Fibroblast of pulmonary artery (primary cell): Measurements from ENCODE around the gene DNAJC17.

Source experiments
- DNase-seq: peaks from one replicate; pipeline ENCODE4 v3.0.0-alpha.2; 2010; ENCODE audit warnings: low read depth
- H3K4me3 ChIP-seq: replicated peaks from 2 replicates; pipeline ENCODE4 v1.5.1; 2011; ENCODE audit warnings: low read depth, mild to moderate bottlenecking, control low read depth, low read length, moderate library complexity
- TF ChIP-seq, protein P1 (sequence below): IDR thresholded peaks from 2 replicates; pipeline ENCODE4 v1.5.1; 2011; ENCODE audit warnings: mild to moderate bottlenecking, control low read depth, low read length, inconsistent platforms; ENCODE audit errors: missing control alignments

The DNAJC17 gene, protein sequence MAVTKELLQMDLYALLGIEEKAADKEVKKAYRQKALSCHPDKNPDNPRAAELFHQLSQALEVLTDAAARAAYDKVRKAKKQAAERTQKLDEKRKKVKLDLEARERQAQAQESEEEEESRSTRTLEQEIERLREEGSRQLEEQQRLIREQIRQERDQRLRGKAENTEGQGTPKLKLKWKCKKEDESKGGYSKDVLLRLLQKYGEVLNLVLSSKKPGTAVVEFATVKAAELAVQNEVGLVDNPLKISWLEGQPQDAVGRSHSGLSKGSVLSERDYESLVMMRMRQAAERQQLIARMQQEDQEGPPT

DNA sequence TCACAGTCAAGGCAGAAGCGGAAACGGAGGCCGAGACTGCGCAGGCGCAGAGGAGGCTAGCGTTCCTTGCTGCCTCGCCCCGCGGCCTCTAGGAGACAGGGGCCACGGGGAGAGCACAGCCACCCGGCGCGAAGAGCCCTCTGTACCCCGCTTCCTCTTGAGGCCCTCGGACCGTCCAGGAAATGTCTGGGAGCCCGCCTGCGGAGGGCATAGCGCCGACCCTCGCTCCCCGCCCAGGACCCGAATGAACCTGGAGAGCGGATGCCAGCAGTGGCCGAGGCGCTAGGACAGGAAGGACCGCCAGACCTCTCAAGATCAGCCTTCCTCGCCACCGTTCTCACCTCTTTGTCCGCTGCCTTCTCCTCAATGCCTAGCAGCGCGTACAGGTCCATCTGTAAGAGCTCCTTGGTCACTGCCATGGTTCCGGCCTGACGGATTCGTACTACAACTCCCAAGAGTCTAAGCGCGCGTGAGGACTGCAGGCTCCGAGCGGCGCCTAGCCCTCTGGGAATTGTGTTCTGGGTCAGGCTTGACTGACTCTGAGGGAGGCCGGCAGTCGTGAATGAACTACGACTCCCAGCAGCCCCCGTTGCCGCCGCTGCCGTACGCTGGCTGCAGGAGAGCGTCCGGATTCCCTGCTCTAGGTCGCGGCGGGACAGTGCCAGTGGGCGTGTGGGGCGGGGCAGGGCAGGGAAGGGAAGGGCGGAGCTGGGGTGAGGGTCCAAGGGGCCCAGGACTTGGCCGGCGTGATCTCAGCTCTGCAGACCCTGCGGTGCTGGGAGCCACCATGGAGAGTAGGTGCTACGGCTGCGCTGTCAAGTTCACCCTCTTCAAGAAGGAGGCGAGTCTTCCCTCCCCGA lies at the start of gene DNAJC17, which contains the start of gene ZFYVE19:
Gene DNAJC17, minus strand, starts transcription at position 446 of the 860 bp plus-strand sequence. Its CDS starts 27 bp downstream, at position 419.
Gene ZFYVE19, plus strand, starts transcription at position 62 of the 860 bp plus-strand sequence. Its CDS starts 501 bp downstream, at position 563.
- peak; percentile 98 for DNase-seq
- TF ChIP-seq, protein P1, sequence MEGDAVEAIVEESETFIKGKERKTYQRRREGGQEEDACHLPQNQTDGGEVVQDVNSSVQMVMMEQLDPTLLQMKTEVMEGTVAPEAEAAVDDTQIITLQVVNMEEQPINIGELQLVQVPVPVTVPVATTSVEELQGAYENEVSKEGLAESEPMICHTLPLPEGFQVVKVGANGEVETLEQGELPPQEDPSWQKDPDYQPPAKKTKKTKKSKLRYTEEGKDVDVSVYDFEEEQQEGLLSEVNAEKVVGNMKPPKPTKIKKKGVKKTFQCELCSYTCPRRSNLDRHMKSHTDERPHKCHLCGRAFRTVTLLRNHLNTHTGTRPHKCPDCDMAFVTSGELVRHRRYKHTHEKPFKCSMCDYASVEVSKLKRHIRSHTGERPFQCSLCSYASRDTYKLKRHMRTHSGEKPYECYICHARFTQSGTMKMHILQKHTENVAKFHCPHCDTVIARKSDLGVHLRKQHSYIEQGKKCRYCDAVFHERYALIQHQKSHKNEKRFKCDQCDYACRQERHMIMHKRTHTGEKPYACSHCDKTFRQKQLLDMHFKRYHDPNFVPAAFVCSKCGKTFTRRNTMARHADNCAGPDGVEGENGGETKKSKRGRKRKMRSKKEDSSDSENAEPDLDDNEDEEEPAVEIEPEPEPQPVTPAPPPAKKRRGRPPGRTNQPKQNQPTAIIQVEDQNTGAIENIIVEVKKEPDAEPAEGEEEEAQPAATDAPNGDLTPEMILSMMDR = no peak
- peak within 1 kb of the TSS; percentile 74 for H3K4me3 ChIP-seq

DNA sequence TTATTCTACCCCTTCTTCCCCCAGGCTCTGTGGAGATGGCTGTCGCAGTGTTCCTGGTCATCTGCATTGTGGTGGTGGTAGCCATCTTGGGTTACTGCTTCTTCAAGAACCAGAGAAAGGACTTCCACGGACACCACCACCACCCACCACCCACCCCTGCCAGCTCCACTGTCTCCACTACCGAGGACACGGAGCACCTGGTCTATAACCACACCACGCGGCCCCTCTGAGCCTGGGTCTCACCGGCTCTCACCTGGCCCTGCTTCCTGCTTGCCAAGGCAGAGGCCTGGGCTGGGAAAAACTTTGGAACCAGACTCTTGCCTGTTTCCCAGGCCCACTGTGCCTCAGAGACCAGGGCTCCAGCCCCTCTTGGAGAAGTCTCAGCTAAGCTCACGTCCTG lies 49.5 kb upstream of the DNAJC17 start:
- H3K4me3 ChIP-seq = no peak overlapping the region
- TF ChIP-seq, protein P1 = no peak
- DNase-seq = no peak

DNA sequence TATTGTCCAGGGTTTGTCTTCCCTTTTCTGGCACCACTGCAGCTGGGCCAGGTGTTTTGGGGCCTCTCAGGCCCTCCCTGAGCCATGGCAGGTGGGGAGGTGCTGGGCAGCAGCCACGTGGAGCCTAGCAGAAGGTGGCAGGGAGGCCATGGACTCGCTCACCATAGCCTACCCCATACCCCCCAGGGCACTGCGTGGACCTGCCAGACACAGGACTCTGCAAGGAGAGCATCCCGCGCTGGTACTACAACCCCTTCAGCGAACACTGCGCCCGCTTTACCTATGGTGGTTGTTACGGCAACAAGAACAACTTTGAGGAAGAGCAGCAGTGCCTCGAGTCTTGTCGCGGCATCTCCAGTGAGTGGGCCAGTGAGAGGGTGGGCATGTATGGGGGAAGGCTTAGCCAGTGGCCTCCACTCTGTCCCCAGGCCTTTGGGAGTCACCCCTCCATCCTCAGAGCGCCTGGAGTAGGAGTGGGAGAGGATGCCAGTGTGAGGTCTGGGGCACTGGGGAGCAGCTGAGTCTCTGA lies 48.5 kb upstream of the DNAJC17 start:
- TF ChIP-seq, protein P1 = no peak
- DNase-seq = no peak

DNA sequence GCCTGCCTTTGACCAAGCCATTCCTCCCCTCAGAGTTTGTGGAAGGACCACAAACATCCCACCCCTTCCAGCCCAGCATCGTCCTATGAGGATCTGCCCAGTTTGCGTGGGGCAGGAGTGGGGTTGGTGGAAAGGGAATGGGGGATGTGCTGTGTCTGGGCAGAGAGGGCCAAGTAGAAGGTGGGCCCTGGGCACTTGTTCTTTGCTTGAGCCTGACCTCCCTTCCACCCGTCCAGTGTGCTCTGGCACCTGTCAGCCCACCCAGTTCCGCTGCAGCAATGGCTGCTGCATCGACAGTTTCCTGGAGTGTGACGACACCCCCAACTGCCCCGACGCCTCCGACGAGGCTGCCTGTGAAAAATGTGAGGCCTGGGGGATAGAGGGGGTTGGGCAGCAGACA lies 46.9 kb upstream of the DNAJC17 start:
- no peak overlapping the region for H3K4me3 ChIP-seq
- DNase-seq = no peak
- TF ChIP-seq, protein P1 = no peak

More for the DNA sequence above, 48.5 kb upstream of the DNAJC17 start:
- no peak overlapping the region for H3K4me3 ChIP-seq

DNA sequence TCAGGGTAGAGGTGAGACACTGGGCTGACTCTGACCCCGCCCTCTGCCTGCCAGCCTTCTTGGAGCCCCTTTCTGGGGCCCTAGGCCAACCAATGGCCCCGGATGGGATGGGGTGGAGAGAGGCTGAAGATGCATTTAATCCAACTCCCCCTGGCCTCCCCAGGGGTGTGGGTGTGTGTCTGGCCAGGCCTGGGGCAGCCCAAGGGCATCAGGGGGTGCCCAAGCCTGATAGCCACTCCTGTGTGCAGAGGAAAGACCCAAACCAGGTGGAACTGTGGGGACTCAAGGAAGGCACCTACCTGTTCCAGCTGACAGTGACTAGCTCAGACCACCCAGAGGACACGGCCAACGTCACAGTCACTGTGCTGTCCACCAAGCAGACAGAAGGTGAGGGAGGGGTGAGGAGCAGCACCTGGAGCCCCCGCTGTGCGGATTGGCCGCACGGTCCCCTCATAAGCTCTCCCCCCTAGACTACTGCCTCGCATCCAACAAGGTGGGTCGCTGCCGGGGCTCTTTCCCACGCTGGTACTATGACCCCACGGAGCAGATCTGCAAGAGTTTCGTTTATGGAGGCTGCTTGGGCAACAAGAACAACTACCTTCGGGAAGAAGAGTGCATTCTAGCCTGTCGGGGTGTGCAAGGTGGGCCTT lies 46.1 kb upstream of the DNAJC17 start:
- TF ChIP-seq, protein P1 = no peak
- H3K4me3 ChIP-seq = no peak overlapping the region
- DNase-seq = no peak

DNA sequence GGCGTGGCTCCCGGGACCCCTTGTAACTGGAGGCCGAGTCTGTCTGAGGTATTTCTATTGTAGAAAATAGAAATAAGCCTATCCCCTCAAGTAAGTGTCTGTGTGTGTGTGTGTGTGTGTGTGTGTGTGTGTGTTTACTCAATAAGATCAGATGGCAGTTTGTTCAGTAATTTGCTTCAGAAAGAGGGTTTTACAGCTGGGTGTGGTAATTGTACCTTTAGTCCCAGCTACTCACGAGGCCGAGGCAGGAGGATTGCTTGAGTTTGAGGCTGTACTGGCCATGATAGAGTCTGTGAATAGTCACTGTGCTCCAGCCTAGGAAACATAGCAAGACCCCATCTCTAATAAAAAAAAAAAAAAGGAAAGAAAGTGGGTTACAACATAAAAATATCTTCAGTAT lies 45.3 kb upstream of the DNAJC17 start:
- no peak for DNase-seq
- TF ChIP-seq, protein P1 = no peak
- no peak overlapping the region for H3K4me3 ChIP-seq
